GM12875 (cell line): ENCODE data around the gene MCU.
A peak's percentile ranks its signal among the peaks of the same experiment; 100 is the strongest.

Source experiments
- H3K4me3 ChIP-seq: one replicate; pipeline ENCODE4 v1.5.1; 2011; ENCODE audit warnings: low read depth, low read length, control low read depth
- TF ChIP-seq, protein P1 (sequence below): IDR thresholded peaks from 2 replicates; pipeline ENCODE4 v1.5.1; 2011; ENCODE audit warnings: low read depth, mild to moderate bottlenecking, control low read depth, inconsistent platforms, low read length, moderate library complexity, borderline replicate concordance; ENCODE audit not compliant: insufficient read depth

The MCU gene

DNA sequence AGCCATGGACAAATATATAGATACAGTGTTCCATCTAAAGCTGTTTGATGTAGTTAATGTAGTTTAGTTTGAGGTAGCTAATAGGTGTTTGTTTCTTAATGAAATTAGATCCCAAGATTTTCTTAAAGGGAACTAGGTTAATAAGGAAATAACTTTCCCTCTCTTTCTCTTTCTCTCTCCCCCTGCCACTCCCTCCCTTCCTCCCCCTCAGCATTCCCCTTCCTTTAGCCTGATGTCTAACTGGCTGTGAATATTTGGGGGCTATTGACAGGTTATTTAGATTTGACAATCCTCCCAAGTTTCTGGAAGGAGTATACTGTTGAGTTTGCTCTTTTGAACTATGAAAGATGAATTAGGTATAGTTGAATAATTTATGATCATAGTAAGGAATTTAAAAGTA lies 136.4 kb downstream of the MCU start:
- H3K4me3 ChIP-seq, result no peak overlapping the region
- TF ChIP-seq, protein P1, sequence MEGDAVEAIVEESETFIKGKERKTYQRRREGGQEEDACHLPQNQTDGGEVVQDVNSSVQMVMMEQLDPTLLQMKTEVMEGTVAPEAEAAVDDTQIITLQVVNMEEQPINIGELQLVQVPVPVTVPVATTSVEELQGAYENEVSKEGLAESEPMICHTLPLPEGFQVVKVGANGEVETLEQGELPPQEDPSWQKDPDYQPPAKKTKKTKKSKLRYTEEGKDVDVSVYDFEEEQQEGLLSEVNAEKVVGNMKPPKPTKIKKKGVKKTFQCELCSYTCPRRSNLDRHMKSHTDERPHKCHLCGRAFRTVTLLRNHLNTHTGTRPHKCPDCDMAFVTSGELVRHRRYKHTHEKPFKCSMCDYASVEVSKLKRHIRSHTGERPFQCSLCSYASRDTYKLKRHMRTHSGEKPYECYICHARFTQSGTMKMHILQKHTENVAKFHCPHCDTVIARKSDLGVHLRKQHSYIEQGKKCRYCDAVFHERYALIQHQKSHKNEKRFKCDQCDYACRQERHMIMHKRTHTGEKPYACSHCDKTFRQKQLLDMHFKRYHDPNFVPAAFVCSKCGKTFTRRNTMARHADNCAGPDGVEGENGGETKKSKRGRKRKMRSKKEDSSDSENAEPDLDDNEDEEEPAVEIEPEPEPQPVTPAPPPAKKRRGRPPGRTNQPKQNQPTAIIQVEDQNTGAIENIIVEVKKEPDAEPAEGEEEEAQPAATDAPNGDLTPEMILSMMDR, result no peak

DNA sequence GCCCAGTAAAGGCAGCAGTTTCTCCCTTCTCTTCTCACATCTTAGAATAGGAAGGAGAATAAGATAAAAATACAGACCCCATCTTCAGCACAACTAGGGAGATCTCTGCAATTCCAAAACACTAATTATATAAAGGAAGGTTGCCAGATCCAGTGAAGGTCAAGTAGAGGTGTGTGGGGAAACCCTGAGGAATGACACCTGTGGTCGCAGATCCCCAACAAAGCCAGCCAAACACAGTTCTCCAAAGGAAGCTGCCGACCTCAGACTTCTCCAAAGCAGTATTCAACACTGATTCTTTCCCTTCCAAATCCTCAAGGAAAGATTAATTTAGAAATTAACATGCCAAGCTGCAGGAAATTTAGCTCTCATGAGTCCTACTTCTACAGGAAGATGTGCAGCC lies 138.7 kb downstream of the MCU start:
- no peak overlapping the region for H3K4me3 ChIP-seq
- TF ChIP-seq, protein P1, result no peak

DNA sequence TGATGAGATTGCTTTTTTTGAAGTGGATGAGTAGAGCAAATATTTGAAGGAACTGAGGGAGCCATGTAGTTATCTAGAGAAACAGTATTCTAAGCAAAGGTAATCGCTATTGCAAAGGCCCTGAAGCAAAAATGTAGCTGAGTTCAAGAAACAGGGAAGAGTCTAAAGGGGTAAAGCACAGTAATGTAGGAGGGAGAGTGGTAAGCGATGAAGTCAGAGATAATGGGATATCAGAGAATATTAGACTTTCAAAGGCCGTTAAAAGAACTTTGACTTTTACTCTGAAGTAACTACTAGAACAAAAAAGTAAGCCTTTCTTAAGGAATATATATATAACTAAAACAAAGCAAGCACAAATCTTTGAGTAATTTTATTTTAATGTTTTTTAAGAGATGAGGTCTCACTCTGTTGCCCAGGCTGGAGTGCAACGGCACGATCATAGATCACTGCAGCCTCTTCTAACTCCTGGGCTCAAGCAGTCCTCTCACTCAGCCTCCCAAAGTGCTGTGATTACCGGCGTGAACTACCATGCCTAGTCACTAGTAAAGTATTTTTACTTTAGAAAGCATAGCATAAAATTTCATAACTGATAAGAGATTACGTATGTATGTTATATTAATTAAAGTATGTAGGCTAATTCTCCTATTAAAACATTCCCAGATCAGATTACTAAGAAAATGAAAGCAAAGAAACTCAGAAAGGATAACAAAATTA lies 139.9 kb downstream of the MCU start:
- TF ChIP-seq, protein P1, result no peak
- H3K4me3 ChIP-seq, result no peak overlapping the region

DNA sequence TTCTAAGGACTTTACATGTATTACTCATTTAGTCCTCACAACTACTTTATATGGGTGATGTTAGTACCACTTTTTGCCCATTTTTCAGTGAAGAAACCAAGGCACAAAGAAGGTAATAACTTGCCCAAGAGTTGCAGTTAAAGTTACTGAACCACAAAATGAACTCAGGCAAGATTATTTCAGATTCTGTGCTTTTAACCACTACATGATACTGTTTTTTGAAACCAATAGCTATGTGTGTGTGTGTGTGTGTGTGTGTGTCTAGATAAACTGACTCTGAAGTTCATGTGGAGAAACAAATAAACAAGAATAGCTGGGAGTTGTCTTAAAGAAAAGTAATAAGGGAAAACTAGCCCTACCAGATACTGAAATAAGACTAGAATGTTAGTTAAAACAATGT lies 140.8 kb downstream of the MCU start:
- TF ChIP-seq, protein P1, result no peak
- no peak overlapping the region for H3K4me3 ChIP-seq

DNA sequence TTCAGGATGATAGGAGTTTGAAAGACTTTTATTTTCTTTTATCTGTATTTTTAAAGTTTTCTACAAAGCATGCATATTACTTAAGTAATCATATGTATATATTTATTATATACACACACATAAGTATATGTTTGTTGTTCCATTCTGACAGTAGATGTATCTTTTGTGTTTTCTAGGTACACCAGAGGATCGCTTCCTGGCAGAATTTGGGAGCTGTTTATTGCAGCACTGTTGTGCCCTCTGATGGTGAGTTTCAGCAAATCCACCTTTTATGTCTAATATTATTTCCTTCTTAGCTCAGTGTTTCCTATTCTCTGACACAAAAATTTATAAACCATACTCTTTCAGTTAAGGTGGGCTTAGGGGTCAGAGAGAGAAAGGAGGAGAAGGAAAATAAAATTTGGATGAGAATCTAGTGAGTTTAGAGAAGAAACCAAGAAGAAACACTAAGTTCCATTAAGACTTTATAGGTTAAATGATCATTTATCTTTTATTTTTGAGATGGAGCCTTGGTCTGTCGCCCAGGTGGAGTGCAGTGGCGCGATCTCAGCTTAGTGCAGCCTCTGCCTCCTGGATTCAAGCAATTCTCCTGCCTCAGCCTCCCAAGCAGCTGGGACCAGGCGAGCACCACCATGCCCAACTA lies 142.4 kb downstream of the MCU start:
- no peak overlapping the region for H3K4me3 ChIP-seq

DNA sequence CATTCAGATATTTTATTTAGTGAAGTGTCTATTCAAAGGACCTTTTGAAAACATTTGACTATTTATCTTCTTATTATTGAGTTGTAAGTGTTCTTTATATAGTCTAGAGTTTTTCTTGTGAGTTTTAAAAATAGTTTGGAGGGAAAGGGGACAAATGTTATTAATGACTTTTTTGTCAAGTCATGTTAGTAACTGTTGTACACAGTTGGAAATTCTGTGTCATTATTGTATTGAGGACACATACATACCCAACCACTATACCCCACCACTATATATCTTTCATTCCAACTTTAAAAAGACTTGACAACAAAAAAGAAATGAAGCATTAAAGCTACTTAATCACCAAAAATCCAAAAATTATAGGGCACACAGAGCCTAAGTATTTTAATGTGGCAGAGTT lies 148.4 kb downstream of the MCU start:
- H3K4me3 ChIP-seq, result no peak overlapping the region

More for the DNA sequence above, 142.4 kb downstream of the MCU start:
- TF ChIP-seq, protein P1, result peak; percentile 30; the same call in 1 of the 2 replicates

More for the DNA sequence above, 148.4 kb downstream of the MCU start:
- TF ChIP-seq, protein P1, result no peak
